CD14-positive monocyte (primary cell): ENCODE data around the gene SLC12A8. TPM values are rescaled to one million over a fixed set of nuclear protein-coding genes. Genes with fewer than 3 reads are reported as not detected.

Experiments used
- DNase-seq, 3 donors: peaks; one replicate each; pipeline ENCODE4 v3.0.0-alpha.2; 2011 to 2022
- H2AFZ ChIP-seq: 2 replicates; pipeline ENCODE4 v1.6.0; 2012; ENCODE audit warnings: mild to moderate bottlenecking, low read depth, low read length, inconsistent platforms; ENCODE audit not compliant: insufficient read depth, poor library complexity, severe bottlenecking
- H3K27ac ChIP-seq, 2 donors: 1 replicate in 1 of 2; 2 replicates in 1 of 2; pipeline ENCODE4 v1.5.1; 2012 to 2013; ENCODE audit warnings: low read length in 2 of 2, control low read depth in 1 of 2, inconsistent platforms in 1 of 2, low read depth in 1 of 2, mild to moderate bottlenecking in 1 of 2
- H3K27me3 ChIP-seq, 2 donors: one replicate each; pipeline versions ENCODE4 v1.6.0 to v1.6.1; 2011 to 2013; ENCODE audit warnings: low read length in 2 of 2; ENCODE audit not compliant: control insufficient read depth in 2 of 2, insufficient read depth in 2 of 2
- H3K36me3 ChIP-seq, 2 donors: replicated peaks in 1 of 2; 1 replicate in 1 of 2; 2 replicates in 1 of 2; pipeline versions ENCODE4 v1.5.1 to v1.6.1; 2012 to 2013; ENCODE audit warnings: low read length in 2 of 2, control low read depth in 1 of 2, inconsistent platforms in 1 of 2, mild to moderate bottlenecking in 1 of 2; ENCODE audit not compliant: insufficient read depth in 2 of 2, control insufficient read depth in 1 of 2
- H3K4me1 ChIP-seq, 2 donors: 1 replicate in 1 of 2; 2 replicates in 1 of 2; pipeline versions ENCODE4 v1.5.1 to v1.6.1; 2012 to 2013; ENCODE audit warnings: low read length in 2 of 2, control low read depth in 1 of 2, inconsistent platforms in 1 of 2, mild to moderate bottlenecking in 1 of 2, moderate library complexity in 1 of 2; ENCODE audit not compliant: insufficient read depth in 2 of 2, control insufficient read depth in 1 of 2
- H3K4me2 ChIP-seq: replicated peaks from 2 replicates; pipeline ENCODE3; 2012; ENCODE audit warnings: low read length, moderate library complexity, mild to moderate bottlenecking; ENCODE audit not compliant: poor library complexity, severe bottlenecking; ENCODE audit errors: extremely low read depth
- H3K4me3 ChIP-seq, 3 experiments: fragments of 200-600 bp in 1 of 3; sonication (generic) in 1 of 3; replicated peaks in 1 of 3; 1 replicate in 2 of 3; 2 replicates in 1 of 3; pipeline ENCODE4 v1.5.1; 2011 to 2013; ENCODE audit warnings: low read length in 3 of 3, mild to moderate bottlenecking in 3 of 3, control low read depth in 2 of 3, low read depth in 2 of 3, inconsistent platforms in 1 of 3, moderate library complexity in 1 of 3
- H3K79me2 ChIP-seq: 2 replicates; pipeline ENCODE4 v1.6.0; 2012; ENCODE audit warnings: mild to moderate bottlenecking, control low read depth, inconsistent platforms, low read length, moderate library complexity; ENCODE audit not compliant: insufficient read depth
- H3K9ac ChIP-seq: 2 replicates; pipeline ENCODE4 v1.6.0; 2017; ENCODE audit warnings: low read length, mild to moderate bottlenecking; ENCODE audit not compliant: insufficient read depth, poor library complexity, severe bottlenecking
- H3K9me3 ChIP-seq, 2 donors: replicated peaks in 1 of 2; 1 replicate in 1 of 2; 2 replicates in 1 of 2; pipeline versions ENCODE4 v1.5.1 to v1.6.1; 2012 to 2013; ENCODE audit warnings: low read length in 2 of 2, control low read depth in 1 of 2; ENCODE audit not compliant: control insufficient read depth in 1 of 2, insufficient read depth in 1 of 2
- H4K20me1 ChIP-seq: 2 replicates; pipeline ENCODE4 v1.6.0; 2012; ENCODE audit warnings: mild to moderate bottlenecking, low read length, control low read depth, moderate library complexity; ENCODE audit not compliant: insufficient read depth
- H3K27ac Mint-ChIP-seq, 7 donors: one replicate each; pipeline ENCODE4 v1.8.0; 2020; ENCODE audit warnings: mild to moderate bottlenecking in 7 of 7, mixed read lengths in 7 of 7, moderate library complexity in 6 of 7, inconsistent platforms in 2 of 7
- H3K27me3 Mint-ChIP-seq, 3 donors: one replicate each; pipeline ENCODE4 v1.8.0; 2021 to 2022; ENCODE audit warnings: low read depth in 3 of 3, mild to moderate bottlenecking in 3 of 3, mixed read lengths in 3 of 3, moderate library complexity in 3 of 3, inconsistent platforms in 1 of 3
- H3K36me3 Mint-ChIP-seq, 2 donors: one replicate each; pipeline ENCODE4 v1.8.0; 2020; ENCODE audit warnings: mixed read lengths in 2 of 2, inconsistent platforms in 1 of 2, mild to moderate bottlenecking in 1 of 2
- H3K4me1 Mint-ChIP-seq: one replicate; pipeline ENCODE4 v1.8.0; 2020; ENCODE audit warnings: mild to moderate bottlenecking, mixed read lengths
- H3K4me3 Mint-ChIP-seq, 2 donors: one replicate each; pipeline ENCODE4 v1.8.0; 2020; ENCODE audit warnings: mild to moderate bottlenecking in 2 of 2, mixed read lengths in 2 of 2, moderate library complexity in 1 of 2
- H3K9me3 Mint-ChIP-seq, 7 donors: one replicate each; pipeline ENCODE4 v1.8.0; 2020 to 2022; ENCODE audit warnings: mixed read lengths in 7 of 7, mild to moderate bottlenecking in 6 of 7, moderate library complexity in 6 of 7, inconsistent platforms in 2 of 7
- WGBS: methylation state at CpG from one replicate; pipeline ENCODE4 v1.1.5; 2013; ENCODE audit warnings: missing lambda C conversion rate; ENCODE audit not compliant: insufficient coverage; 5-methylcytosine and 5-hydroxymethylcytosine counted together
- intact Hi-C, 2 donors: fragments of 100-400 bp; cut with micrococcal nuclease; formaldehyde crosslinking; loops; one replicate each; pipeline versions ENCODE4 v1.15.0 to v1.15.1; 2023
- polyA plus RNA-seq, 3 donors: library from polyadenylated mRNA; depleted of rRNA in 1 of 3; unstranded in 2 of 3; stranded (reverse) in 1 of 3; fragments of 300-500 nt in 2 of 3; fragments of >200 nt in 1 of 3; fragmentation: Illumina TruSeq in 2 of 3; gene quantifications; 1 replicate in 2 of 3; 2 replicates in 1 of 3; pipeline ENCODE4 v1.2.3, GENCODE V29; 2012 to 2021
- TF ChIP-seq, protein P1 (sequence below): fragments of 200-600 bp; IDR thresholded peaks from one replicate; pipeline ENCODE4 v1.8.0; 2022; ENCODE audit warnings: antibody characterized with exemption, mild to moderate bottlenecking

SLC12A8 gene
- polyA plus RNA-seq, 3 donors: 0.23 to 0.46 (median 0.35) TPM

DNA sequence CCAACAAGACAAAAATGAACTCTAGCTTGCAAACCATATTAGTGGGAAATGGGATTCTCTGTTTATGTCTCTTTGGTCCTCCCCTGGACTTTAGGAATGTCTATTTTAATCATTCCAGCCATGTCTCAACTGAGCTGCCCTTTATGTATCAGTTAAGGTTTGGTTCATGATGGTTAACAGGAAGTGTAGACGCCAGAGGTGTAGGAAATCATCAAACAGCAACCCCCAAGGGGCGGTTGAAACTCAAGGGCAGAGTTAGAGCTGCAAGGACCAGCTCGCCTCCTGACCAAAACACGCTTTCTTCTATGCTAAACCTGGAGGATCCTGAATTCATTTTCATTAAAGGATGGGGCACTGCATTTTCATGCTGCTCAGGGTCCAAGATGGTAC, 103.0 kb downstream of the SLC12A8 start:
- Mint-ChIP-seq H3K4me1 (peaks cover 19% of the 10 kb centered on the region), H3K36me3 (peaks cover 0 to 4% of the 10 kb centered on the region in 2 donors), H3K9me3 (peaks cover 8 to 14% (median 11%) of the 10 kb centered on the region in 7 donors), H3K4me3 (no peak overlapping the region), H3K27me3 (peaks cover 2 to 7% (median 4%) of the 10 kb centered on the region in 3 donors), H3K27ac (no peak overlapping the region)
- Histone ChIP-seq H3K4me1 (peaks cover 5 to 17% of the 10 kb centered on the region in 2 donors), H4K20me1 (no peaks in the 10 kb centered on the region), H3K9me3 (peaks cover 4 to 9% of the 10 kb centered on the region in 2 donors), H3K4me3 (no peak overlapping the region), H3K4me2 (no peak overlapping the region), H2AFZ (no peak overlapping the region), H3K36me3 (no peaks in the 10 kb centered on the region), H3K27me3 (no peaks in the 10 kb centered on the region), H3K79me2 (no peaks in the 10 kb centered on the region), H3K27ac (no peak overlapping the region), H3K9ac (no peak overlapping the region)
- DNase-seq: no peak
- TF ChIP-seq, protein P1, sequence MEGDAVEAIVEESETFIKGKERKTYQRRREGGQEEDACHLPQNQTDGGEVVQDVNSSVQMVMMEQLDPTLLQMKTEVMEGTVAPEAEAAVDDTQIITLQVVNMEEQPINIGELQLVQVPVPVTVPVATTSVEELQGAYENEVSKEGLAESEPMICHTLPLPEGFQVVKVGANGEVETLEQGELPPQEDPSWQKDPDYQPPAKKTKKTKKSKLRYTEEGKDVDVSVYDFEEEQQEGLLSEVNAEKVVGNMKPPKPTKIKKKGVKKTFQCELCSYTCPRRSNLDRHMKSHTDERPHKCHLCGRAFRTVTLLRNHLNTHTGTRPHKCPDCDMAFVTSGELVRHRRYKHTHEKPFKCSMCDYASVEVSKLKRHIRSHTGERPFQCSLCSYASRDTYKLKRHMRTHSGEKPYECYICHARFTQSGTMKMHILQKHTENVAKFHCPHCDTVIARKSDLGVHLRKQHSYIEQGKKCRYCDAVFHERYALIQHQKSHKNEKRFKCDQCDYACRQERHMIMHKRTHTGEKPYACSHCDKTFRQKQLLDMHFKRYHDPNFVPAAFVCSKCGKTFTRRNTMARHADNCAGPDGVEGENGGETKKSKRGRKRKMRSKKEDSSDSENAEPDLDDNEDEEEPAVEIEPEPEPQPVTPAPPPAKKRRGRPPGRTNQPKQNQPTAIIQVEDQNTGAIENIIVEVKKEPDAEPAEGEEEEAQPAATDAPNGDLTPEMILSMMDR: no peak
- intact Hi-C loops: no loop called here
- WGBS: 90% methylated on average over 4 of the region's 4 CpGs

DNA sequence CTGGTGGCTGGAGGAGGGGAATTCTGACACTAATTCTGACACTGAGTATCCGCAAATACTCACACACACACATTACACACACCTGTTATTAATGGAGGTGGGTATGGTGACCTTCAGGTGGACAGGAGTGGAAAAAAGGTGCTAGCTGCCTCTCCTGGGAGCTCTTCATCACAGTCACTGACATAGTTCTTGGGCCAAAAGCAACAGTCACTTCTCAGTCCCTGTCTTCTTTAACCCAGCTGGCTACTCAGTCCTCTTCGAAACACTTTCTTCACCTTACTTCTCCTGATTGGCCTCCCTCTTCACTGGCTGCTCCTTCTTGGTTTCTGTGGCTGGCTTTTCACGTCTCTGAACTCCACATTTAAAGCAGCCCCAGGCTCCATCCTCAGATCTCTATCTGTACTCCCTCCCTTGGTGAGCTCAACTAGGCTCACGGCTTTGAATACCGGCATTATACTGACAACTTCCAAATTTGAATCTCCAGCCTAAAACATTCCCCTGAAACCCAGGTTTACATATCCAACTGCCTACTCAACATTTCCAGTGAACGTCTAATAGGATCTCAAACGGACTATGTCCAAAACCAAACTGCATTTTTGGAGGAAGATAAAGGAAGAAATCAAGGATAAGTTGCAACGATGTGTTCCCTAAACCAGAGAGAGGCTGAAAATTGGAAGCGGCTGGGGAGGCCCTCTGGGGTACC, 103.6 kb downstream of the SLC12A8 start:
- Histone ChIP-seq H3K4me3 (no peak overlapping the region), H3K9ac (no peak overlapping the region), H3K4me2 (no peak overlapping the region), H3K9me3 (peaks cover 4 to 9% of the 10 kb centered on the region in 2 donors), H3K79me2 (no peaks in the 10 kb centered on the region), H3K4me1 (peaks cover 5 to 17% of the 10 kb centered on the region in 2 donors), H3K27ac (no peak overlapping the region), H3K27me3 (no peaks in the 10 kb centered on the region), H3K36me3 (no peaks in the 10 kb centered on the region), H4K20me1 (no peaks in the 10 kb centered on the region), H2AFZ (no peak overlapping the region)
- Mint-ChIP-seq H3K9me3 (peaks cover 8 to 14% (median 11%) of the 10 kb centered on the region in 7 donors), H3K27ac (no peak overlapping the region), H3K4me1 (peaks cover 19% of the 10 kb centered on the region), H3K27me3 (peaks cover 2 to 5% (median 5%) of the 10 kb centered on the region in 3 donors), H3K4me3 (no peak overlapping the region), H3K36me3 (peaks cover 0 to 4% of the 10 kb centered on the region in 2 donors)
- TF ChIP-seq, protein P1: no peak
- intact Hi-C loops: no loop called here
- WGBS: 93% methylated on average over 4 of the region's 9 CpGs
- DNase-seq: no peak
